IgD-negative memory B cell (primary cell): ENCODE results near the gene DOK7. TPM values are rescaled to one million over a fixed set of nuclear protein-coding genes. Genes with fewer than 3 reads are reported as not detected.
A peak's percentile ranks its signal among the peaks of the same experiment; 100 is the strongest.

Source experiments
- H3K27ac Mint-ChIP-seq, 3 donors: one replicate each; pipeline ENCODE4 v1.8.0; 2020 to 2022; ENCODE audit warnings: mild to moderate bottlenecking in 3 of 3, mixed read lengths in 3 of 3, moderate library complexity in 1 of 3
- H3K27me3 Mint-ChIP-seq: one replicate; pipeline ENCODE4 v1.8.0; 2021; ENCODE audit warnings: mixed read lengths
- H3K36me3 Mint-ChIP-seq: one replicate; pipeline ENCODE4 v1.8.0; 2020; ENCODE audit warnings: mild to moderate bottlenecking, mixed read lengths
- H3K4me1 Mint-ChIP-seq, 3 donors: one replicate each; pipeline ENCODE4 v1.8.0; 2020 to 2022; ENCODE audit warnings: mixed read lengths in 3 of 3, mild to moderate bottlenecking in 1 of 3
- H3K4me3 Mint-ChIP-seq, 4 donors: one replicate each; pipeline ENCODE4 v1.8.0; 2020 to 2022; ENCODE audit warnings: mild to moderate bottlenecking in 4 of 4, mixed read lengths in 4 of 4, moderate library complexity in 3 of 4
- H3K9me3 Mint-ChIP-seq, 3 donors: one replicate each; pipeline ENCODE4 v1.8.0; 2020 to 2021; ENCODE audit warnings: mixed read lengths in 3 of 3, mild to moderate bottlenecking in 1 of 3
- polyA plus RNA-seq: library from polyadenylated mRNA; unstranded; fragments of 300-500 nt; fragmentation: Illumina TruSeq; gene quantifications from one replicate; pipeline ENCODE4 v1.2.3, GENCODE V29; 2021

The DOK7 gene, protein sequence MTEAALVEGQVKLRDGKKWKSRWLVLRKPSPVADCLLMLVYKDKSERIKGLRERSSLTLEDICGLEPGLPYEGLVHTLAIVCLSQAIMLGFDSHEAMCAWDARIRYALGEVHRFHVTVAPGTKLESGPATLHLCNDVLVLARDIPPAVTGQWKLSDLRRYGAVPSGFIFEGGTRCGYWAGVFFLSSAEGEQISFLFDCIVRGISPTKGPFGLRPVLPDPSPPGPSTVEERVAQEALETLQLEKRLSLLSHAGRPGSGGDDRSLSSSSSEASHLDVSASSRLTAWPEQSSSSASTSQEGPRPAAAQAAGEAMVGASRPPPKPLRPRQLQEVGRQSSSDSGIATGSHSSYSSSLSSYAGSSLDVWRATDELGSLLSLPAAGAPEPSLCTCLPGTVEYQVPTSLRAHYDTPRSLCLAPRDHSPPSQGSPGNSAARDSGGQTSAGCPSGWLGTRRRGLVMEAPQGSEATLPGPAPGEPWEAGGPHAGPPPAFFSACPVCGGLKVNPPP
- 25.2 TPM for polyA plus RNA-seq

DNA sequence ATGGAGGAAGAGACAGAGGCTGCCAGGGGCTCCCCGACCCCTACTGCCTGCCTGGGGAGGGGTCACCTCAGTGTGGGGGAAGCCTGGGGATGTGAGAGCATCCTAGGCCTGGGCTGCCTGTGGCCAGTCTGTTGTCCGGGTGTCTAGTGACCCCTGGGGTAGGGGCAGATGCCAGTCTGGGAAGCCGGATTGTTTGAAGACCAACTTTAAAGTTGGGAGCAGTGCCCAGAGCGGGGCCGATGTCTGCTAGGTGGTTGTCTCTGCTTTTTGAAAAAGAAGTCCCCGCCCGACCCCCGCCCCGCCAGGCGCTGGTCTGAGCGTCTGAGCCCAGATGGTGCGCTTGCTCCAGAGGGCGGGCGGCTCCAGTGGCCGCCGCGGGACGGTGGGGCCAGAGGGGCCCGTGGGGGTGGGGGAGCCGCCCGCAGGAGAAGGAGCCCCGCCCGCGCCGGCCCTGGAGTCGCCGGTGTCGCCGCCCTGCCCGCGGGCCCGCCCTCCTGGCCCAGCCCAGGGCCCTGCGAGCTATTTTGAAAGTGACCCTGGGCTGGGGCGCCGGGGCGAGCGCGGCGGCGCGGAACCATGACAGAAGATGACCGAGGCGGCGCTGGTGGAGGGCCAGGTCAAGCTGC lies at the start of gene DOK7:
DOK7 (plus strand) TSS at position 517 of the 626 bp plus-strand sequence; CDS start at position 587, 70 bp downstream.
- no peaks in the 10 kb centered on the region for H3K36me3 Mint-ChIP-seq
- H3K27me3 Mint-ChIP-seq: peaks cover 21% of the 10 kb centered on the region
- no peak within 1 kb of the TSS for H3K27ac Mint-ChIP-seq
- H3K4me1 Mint-ChIP-seq: no peaks in the 10 kb centered on the region
- H3K4me3 Mint-ChIP-seq: peak within 1 kb of the TSS in 3 of 4 donors; percentile 61 to 86 (median 63)
- peaks cover 0 to 4% (median 2%) of the 10 kb centered on the region in 3 donors for H3K9me3 Mint-ChIP-seq

DNA sequence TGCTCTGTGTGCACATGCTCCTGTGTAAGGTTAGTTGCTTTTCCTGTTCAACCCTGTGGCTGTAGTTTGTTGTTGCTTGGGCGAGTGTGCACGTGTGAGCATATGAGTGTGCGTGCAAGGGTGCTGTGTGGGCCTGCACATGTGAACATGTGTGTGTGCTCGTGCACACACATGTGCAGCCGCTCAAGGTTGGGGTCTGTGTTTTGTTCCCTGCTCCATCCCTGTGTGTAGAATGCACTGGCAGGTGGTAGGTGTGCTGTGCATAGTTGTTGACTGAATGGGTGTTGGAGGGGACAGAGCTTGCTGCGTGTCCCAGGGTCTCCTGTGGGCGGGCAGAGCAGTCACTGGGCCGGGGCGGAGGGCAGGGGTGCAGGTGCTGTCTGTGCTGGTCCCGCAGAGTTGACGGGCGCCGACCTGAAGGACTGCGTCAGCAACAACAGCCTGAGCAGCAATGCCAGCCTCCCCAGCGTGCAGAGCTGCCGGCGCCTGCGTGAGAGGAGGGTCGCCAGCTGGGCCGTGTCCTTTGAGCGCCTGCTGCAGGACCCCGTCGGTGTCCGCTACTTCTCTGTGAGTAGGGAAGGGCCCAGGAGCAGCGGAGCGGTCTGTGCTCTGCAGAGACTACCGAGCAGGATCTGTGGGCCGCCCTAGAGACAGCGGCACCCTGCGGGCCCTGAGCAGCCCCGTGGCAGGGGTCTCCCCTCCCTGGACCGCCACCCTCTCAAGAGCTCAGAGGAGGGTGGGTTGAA lies 49.3 kb upstream of the DOK7 start:
- Mint-ChIP-seq H3K27ac (no peak overlapping the region), H3K9me3 (no peaks in the 10 kb centered on the region), H3K27me3 (peaks cover 3% of the 10 kb centered on the region), H3K36me3 (peaks cover 5% of the 10 kb centered on the region), H3K4me1 (peaks cover 0 to 2% (median 0%) of the 10 kb centered on the region in 3 donors), H3K4me3 (no peak overlapping the region)

DNA sequence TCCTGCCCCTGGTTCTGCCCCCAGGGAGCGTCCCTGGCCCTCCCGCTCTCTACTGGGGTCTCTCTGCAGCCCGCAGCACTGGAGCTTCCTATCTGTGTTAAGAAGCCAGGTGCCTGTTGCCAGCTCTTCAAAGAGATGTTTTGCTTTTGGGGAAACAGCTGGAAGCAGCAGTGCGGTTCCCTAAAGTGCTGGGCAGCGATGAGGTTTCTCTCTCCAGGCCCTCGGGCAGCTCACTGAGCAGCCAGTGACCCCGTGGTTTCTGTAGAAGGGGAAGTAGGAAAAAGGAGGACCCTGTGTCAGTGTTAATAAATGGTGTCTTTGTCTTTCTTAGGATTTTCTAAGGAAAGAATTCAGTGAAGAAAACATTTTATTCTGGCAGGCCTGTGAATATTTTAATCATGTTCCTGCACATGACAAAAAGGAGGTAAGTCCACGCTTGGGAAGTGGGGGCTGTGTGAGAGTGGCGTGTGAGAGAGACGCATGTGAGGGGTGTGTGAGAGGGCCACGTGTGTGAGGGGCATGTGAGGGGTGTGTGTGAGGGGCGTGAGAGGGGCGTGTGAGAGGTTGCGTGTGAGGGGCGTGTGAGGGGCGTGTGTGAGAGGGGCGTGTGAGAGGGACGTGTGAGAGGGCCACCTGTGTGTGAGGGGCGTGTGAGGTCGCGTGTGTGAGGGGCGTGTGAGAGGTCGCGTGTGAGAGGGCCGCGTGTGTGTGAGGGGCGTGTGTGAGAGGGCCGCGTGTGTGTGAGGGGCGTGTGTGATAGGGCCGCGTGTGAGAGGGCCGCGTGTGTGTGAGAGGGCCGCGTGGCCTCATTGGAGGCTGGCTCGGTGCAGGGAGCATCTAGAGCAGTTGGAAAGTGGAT lies 48.5 kb upstream of the DOK7 start:
- Mint-ChIP-seq H3K36me3 (peaks cover 5% of the 10 kb centered on the region), H3K4me1 (peaks cover 0 to 2% (median 0%) of the 10 kb centered on the region in 3 donors), H3K4me3 (no peak overlapping the region), H3K27ac (no peak overlapping the region), H3K9me3 (no peaks in the 10 kb centered on the region), H3K27me3 (peaks cover 3% of the 10 kb centered on the region)

DNA sequence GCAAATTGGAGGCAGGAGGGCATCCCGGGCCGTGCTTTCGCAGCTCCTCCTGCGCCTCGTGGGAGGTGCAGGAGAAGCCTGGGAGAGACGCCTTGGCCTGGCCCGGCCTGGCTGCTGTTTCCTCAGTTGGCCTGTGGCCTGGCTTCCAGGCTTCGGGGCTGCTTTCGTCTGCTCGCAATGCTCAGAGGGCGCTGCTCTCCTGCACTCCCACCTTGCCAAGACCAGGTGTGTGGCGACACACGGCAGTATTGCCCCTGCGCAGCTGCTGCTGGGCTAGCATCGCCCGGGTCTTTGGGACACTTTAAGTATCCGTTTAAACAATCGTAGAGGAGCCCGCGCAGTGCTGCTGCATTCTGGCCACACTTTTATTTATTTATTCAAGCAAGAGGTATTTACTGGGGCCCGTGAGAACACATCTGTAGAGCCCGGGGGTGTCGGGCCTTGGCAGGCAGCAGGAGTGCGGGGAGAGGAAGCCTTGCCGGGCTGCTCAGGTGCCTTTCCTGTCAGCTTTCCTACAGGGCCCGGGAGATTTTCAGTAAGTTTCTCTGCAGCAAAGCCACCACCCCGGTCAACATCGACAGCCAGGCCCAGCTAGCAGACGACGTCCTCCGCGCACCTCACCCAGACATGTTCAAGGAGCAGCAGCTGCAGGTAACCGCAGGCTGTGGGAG lies 47.5 kb upstream of the DOK7 start:
- H3K27ac Mint-ChIP-seq: no peak overlapping the region
- no peak overlapping the region for H3K4me3 Mint-ChIP-seq
- H3K9me3 Mint-ChIP-seq: no peaks in the 10 kb centered on the region
- H3K36me3 Mint-ChIP-seq: peaks cover 3% of the 10 kb centered on the region
- H3K4me1 Mint-ChIP-seq: peaks cover 0 to 2% (median 2%) of the 10 kb centered on the region in 3 donors
- H3K27me3 Mint-ChIP-seq: peaks cover 3% of the 10 kb centered on the region

DNA sequence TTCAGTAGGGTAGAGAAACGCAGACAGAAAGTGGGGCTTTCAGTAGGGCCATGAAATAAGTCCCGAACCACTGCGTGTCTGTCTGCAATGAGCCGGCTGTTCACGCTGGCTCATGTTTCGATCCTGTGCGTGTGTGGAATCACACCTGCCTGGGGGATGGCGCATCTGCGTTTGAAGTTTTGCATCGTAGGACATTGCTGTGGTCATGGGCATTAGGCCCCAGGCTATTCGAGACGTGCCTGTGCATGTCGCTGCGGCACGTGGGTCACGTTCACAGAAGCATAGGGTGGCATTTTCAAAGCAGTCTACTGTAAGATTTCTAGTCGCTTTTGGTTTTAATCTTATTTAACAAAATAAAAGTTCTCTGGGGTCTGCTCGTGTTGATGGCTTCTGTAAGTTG lies 46.8 kb upstream of the DOK7 start:
- peaks cover 1% of the 10 kb centered on the region for H3K36me3 Mint-ChIP-seq
- H3K9me3 Mint-ChIP-seq: no peaks in the 10 kb centered on the region
- H3K27me3 Mint-ChIP-seq: peaks cover 3% of the 10 kb centered on the region
- peaks cover 0 to 2% (median 2%) of the 10 kb centered on the region in 3 donors for H3K4me1 Mint-ChIP-seq
- no peak overlapping the region for H3K27ac Mint-ChIP-seq
- no peak overlapping the region for H3K4me3 Mint-ChIP-seq

DNA sequence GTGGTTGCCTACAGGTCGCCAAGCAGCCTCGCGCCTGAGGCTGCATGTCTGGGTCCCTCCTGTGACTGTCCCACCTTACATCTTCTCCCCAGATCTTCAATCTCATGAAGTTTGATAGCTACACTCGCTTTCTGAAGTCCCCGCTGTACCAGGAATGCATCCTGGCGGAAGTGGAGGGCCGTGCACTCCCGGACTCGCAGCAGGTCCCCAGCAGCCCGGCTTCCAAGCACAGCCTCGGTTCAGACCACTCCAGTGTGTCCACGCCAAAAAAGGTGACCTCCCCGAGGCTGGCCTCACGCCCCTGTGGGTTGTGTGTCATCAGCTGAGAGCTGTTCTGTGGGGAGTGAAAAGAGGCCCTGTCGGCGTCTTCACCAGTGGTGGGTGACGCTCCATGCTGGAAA lies 46.3 kb upstream of the DOK7 start:
- Mint-ChIP-seq H3K27ac (no peak overlapping the region), H3K4me3 (no peak overlapping the region), H3K36me3 (peaks cover 1% of the 10 kb centered on the region), H3K9me3 (no peaks in the 10 kb centered on the region), H3K27me3 (peaks cover 3% of the 10 kb centered on the region), H3K4me1 (peaks cover 0 to 2% (median 2%) of the 10 kb centered on the region in 3 donors)

DNA sequence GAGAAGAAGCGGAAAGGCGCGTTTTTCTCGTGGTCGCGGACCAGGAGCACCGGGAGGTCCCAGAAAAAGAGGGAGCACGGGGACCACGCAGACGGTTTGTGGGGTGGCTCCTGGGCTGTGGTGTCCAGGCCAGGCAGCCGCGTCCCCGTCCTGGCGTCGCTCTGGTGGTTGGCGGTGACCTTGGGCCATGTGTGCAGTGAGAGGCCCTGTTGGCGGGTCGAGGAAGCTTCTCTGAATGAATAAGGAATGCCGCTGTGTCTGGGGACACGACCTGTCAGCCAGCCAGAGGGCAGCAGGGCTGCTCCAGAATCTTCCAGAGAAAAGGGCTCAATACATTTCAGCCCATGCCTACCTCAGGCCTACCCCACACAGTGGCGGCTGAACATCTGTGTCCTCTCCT lies 45.7 kb upstream of the DOK7 start:
- Mint-ChIP-seq H3K4me3 (no peak overlapping the region), H3K27ac (peak overlapping the region in 1 of 3 donors; percentile 39), H3K4me1 (peaks cover 0 to 2% (median 2%) of the 10 kb centered on the region in 3 donors), H3K9me3 (no peaks in the 10 kb centered on the region), H3K36me3 (peaks cover 1% of the 10 kb centered on the region), H3K27me3 (peaks cover 3% of the 10 kb centered on the region)

DNA sequence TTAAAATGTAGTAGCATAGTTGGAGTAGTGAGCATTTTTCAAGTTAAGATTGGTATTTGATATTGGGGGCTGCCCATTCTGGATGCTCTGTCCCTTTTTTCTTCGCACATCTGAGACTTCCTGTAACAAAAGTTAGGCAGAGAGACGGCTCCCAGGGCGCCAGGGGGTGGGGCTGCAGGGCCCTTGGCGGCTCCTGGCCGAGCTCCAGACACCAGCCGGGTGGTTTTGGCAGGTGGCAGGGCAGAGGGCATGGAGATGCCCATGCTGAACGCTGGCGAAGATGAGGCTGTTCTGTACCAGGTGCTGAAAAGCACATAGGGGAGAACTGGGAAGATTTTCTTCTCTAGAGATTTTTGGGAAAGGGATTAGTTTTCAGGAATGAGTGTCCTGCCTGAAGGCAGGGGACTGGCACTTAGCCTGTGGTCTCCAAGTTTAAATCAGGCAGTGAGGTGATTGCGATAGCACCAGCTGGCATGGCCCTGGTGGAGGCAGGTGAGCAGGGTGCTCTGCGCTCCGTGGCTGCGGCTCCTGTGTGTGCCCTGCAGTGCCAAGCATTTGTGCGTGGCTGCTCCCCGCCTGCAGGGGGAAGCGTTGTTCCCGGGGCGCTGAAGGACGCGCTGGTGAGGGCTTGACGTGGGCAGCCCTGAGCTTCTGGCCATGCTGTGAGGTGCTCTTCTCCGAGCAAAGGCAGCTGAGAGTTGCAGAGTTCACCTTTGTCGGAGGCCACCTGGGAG lies 44.9 kb upstream of the DOK7 start:
- Mint-ChIP-seq H3K36me3 (peaks cover 1% of the 10 kb centered on the region), H3K9me3 (no peaks in the 10 kb centered on the region), H3K4me3 (no peak overlapping the region), H3K27ac (peak overlapping the region in 1 of 3 donors; percentile 39), H3K4me1 (peaks cover 0 to 2% (median 2%) of the 10 kb centered on the region in 3 donors), H3K27me3 (peaks cover 3% of the 10 kb centered on the region)

DNA sequence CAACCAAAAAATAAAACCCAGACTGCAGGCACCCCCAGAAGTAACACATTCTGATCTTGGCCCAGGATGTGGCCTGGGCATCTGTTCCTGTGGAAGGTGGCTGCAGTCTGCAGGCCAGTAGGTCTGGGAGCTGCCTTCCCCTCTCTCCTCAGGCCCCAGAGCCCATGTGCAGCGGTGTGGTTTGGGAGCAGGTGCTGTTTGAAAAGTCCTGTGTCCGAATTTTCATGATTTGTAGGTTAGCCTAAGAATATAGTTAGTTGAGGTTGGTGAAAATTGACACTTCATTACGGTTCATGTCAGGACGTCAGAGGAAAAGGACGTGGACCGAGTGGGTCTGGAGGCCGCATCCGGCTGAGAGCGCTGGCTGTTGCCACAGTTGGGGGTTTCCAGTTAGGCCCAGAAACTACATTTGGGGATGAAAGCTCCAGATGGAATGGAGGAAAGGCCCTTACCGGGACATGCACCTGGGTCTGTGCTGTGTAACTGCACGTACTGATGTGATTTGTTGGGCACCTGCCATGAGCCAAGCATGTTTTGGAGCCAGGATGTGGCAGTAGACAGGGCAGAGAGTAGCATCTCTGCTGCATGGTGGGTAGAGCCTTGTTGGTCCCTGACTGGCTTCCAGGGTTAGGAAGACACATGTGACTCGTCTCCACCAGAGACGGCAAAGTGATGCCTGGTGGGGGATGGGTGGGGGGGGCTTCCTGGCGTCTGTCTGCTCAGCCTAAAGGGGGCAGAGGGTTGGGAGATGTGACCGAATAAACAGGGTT lies 43.1 kb upstream of the DOK7 start:
- Mint-ChIP-seq H3K27ac (no peak overlapping the region), H3K4me3 (no peak overlapping the region), H3K4me1 (peaks cover 0 to 2% (median 0%) of the 10 kb centered on the region in 3 donors), H3K9me3 (no peaks in the 10 kb centered on the region), H3K36me3 (peaks cover 1% of the 10 kb centered on the region), H3K27me3 (peaks cover 2% of the 10 kb centered on the region)

DNA sequence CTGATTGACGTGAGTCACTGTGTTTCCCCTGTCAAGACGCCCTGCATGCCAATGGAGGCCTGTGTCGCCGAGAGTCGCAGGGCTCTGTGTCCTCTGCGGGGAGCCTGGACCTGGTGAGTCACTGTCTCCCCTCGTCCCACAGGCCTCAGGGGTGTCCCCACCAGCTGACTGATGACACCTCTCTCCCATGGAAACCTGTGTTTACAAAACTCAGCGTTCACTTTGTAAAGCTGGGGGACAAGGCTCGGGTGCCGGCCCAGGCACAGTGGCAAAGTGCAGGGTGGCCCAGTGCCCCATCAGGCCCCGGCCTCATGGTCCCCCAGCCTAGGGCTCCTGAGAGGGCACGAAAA lies 42.5 kb upstream of the DOK7 start:
- H3K27me3 Mint-ChIP-seq: peaks cover 2% of the 10 kb centered on the region
- H3K4me1 Mint-ChIP-seq: peaks cover 0 to 2% (median 0%) of the 10 kb centered on the region in 3 donors
- H3K9me3 Mint-ChIP-seq: no peaks in the 10 kb centered on the region
- no peak overlapping the region for H3K27ac Mint-ChIP-seq
- H3K36me3 Mint-ChIP-seq: peaks cover 1% of the 10 kb centered on the region
- H3K4me3 Mint-ChIP-seq: no peak overlapping the region

DNA sequence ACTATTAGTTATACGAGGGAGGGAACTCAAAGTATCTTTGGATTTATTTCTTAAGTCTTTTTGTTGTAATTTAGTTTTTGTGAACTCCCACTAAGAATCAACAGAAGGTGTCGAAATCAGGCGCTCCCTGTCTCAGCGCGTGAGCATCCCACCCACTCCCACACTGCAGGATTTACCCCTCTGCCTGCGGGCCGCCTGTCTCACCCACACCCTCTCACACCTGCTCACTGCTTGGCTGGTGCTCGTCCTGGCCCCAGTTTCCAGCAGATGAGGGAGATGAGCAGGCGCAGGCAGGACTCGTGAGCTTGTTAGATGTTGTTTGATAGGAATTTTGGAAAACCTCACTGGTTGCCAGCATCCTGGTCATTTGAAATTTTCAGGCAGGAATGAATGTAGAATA lies 42.1 kb upstream of the DOK7 start:
- H3K36me3 Mint-ChIP-seq: peaks cover 1% of the 10 kb centered on the region
- no peaks in the 10 kb centered on the region for H3K9me3 Mint-ChIP-seq
- peaks cover 0 to 2% (median 0%) of the 10 kb centered on the region in 3 donors for H3K4me1 Mint-ChIP-seq
- no peak overlapping the region for H3K27ac Mint-ChIP-seq
- H3K27me3 Mint-ChIP-seq: peaks cover 2% of the 10 kb centered on the region
- no peak overlapping the region for H3K4me3 Mint-ChIP-seq

DNA sequence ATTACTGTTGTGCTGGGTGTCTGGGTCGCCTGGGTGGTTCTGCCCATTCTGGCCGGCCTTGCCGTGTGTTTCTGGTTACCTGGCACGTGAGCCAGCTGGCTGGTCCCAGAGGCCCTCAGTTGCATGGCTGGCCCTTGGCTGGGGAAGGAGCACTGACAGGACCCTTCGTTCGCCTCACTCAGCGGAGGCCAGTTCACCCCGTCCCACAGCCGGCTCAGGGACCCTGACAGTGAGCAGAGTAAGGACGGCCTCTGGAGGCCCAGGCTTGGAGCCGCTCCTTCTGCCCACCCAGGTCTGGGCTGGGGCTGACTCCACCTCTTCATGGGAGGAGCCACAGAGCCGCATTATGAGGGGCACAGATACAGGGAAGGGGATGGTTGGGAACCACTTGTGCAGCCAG lies 41.6 kb upstream of the DOK7 start:
- H3K9me3 Mint-ChIP-seq: no peaks in the 10 kb centered on the region
- peaks cover 1% of the 10 kb centered on the region for H3K36me3 Mint-ChIP-seq
- peaks cover 0 to 2% (median under 1%) of the 10 kb centered on the region in 3 donors for H3K4me1 Mint-ChIP-seq
- no peak overlapping the region for H3K27ac Mint-ChIP-seq
- H3K27me3 Mint-ChIP-seq: peaks cover 2% of the 10 kb centered on the region
- H3K4me3 Mint-ChIP-seq: no peak overlapping the region
